A673 (cell line): ENCODE measurements around the gene ALG6. TPM values are rescaled to one million over a fixed set of nuclear protein-coding genes. Genes with fewer than 3 reads are reported as not detected.

ENCODE experiments used
- BruUV-seq: library from RNA; stranded (reverse); fragments of 400-500 nt; replicated peaks from 2 replicates; lab custom pipeline; 2021; lab: Mats Ljungman, UMichigan
- CTCF ChIA-PET: fragments of 300-600 bp; sonication (Branson Sonifier 250); formaldehyde crosslinking; loops from one replicate; lab custom pipeline; 2022; ENCODE audit warnings: antibody characterized with exemption; lab: Charles Lee
- POLR2A ChIA-PET: fragments of 300-600 bp; sonication (Branson Sonifier 250); formaldehyde crosslinking; loops from one replicate; lab custom pipeline; 2022; ENCODE audit warnings: antibody characterized with exemption; ENCODE audit not compliant: low non-redundant PET; lab: Charles Lee
- DNase-seq: peaks from one replicate; pipeline ENCODE4 v3.0.0-alpha.2; 2015; ENCODE audit warnings: low spot score
- H3K27ac ChIP-seq: fragments of 200-600 bp; sonication (generic); 2 replicates; pipeline ENCODE4 v1.5.1; 2016; ENCODE audit warnings: mixed run types, low read depth, mild to moderate bottlenecking, mixed read lengths, antibody characterized with exemption, low read length; ENCODE audit not compliant: poor library complexity, severe bottlenecking
- H3K27me3 ChIP-seq: fragments of 200-600 bp; sonication (generic); replicated peaks from 2 replicates; pipeline ENCODE4 v1.6.1; 2017; ENCODE audit warnings: mixed run types, low read depth, mild to moderate bottlenecking, mixed read lengths, antibody characterized with exemption, low read length; ENCODE audit not compliant: insufficient read depth, poor library complexity
- H3K36me3 ChIP-seq: fragments of 200-600 bp; sonication (generic); 2 replicates; pipeline ENCODE4 v1.6.1; 2016; ENCODE audit warnings: mixed run types, mild to moderate bottlenecking, mixed read lengths, antibody characterized with exemption, low read length; ENCODE audit not compliant: insufficient read depth, poor library complexity, severe bottlenecking
- H3K4me1 ChIP-seq: fragments of 200-600 bp; sonication (generic); 2 replicates; pipeline ENCODE4 v1.6.1; 2017; ENCODE audit warnings: mixed run types, mild to moderate bottlenecking, mixed read lengths, antibody characterized with exemption, low read length; ENCODE audit not compliant: insufficient read depth, poor library complexity, severe bottlenecking
- H3K4me3 ChIP-seq: fragments of 200-600 bp; sonication (generic); 2 replicates; pipeline ENCODE4 v1.5.1; 2016; ENCODE audit warnings: low read depth, mixed run types, mild to moderate bottlenecking, mixed read lengths, low read length; ENCODE audit not compliant: poor library complexity, severe bottlenecking
- H3K9me3 ChIP-seq: fragments of 200-600 bp; sonication (generic); 2 replicates; pipeline ENCODE4 v1.6.1; 2016; ENCODE audit warnings: mixed run types, low read depth, mild to moderate bottlenecking, mixed read lengths, antibody characterized with exemption, low read length; ENCODE audit not compliant: poor library complexity, severe bottlenecking
- CTCF ChIP-seq: fragments of 300-800, 200-600 bp; sonication (generic); conservative IDR thresholded peaks from 2 replicates; pipeline ENCODE4 v1.5.1; 2017; ENCODE audit warnings: low read depth, mild to moderate bottlenecking, antibody characterized with exemption, low read length, moderate library complexity, mixed read lengths
- EZH2 ChIP-seq: fragments of 200-600 bp; sonication (generic); IDR thresholded peaks from 2 replicates; pipeline ENCODE4 v1.6.1; 2017; ENCODE audit warnings: borderline replicate concordance, low read depth, mild to moderate bottlenecking, mixed read lengths, antibody characterized with exemption, low read length; ENCODE audit not compliant: poor library complexity, severe bottlenecking
- intact Hi-C: fragments of 100-400 bp; cut with micrococcal nuclease; formaldehyde crosslinking; loops from one replicate; pipeline ENCODE4 v1.10.0; 2022; ENCODE audit not compliant: unreplicated experiment
- total RNA-seq: library from RNA; stranded (reverse); gene quantifications from 2 replicates; pipeline ENCODE4 v1.2.3, GENCODE V29; 2021

ALG6 gene
- total RNA-seq, 1 experiment from 2014 or later, result 33.0 TPM

- Histone ChIP-seq H3K9me3 (no peaks in the 10 kb centered on the region), H3K4me3 (no peak overlapping the region), H3K4me1 (peaks cover 14% of the 10 kb centered on the region), H3K27me3 (no peaks in the 10 kb centered on the region), H3K27ac (no peak overlapping the region), H3K36me3 (peaks cover 4% of the 10 kb centered on the region)
- ChIA-PET POLR2A (no interaction called here), CTCF (no interaction called here)
- BruUV-seq, result no TSS peak
- TF ChIP-seq EZH2 (no peak), CTCF (no peak)
- intact Hi-C loops, result no loop called here
- no peak for DNase-seq
Observed at GRCh38 chr1:63453232-63453631, 85.8 kb downstream of the ALG6 start.

GRCh38 chr1:63454269-63454668 lies 86.8 kb downstream of the ALG6 start:
- BruUV-seq, result no TSS peak
- intact Hi-C loops, result no loop called here
- Histone ChIP-seq H3K27me3 (no peaks in the 10 kb centered on the region), H3K27ac (no peak overlapping the region), H3K4me1 (peaks cover 14% of the 10 kb centered on the region), H3K4me3 (no peak overlapping the region), H3K9me3 (no peaks in the 10 kb centered on the region), H3K36me3 (peaks cover 4% of the 10 kb centered on the region)
- TF ChIP-seq CTCF (peak; percentile 53), EZH2 (no peak)
- peak; percentile 45 for DNase-seq
- ChIA-PET POLR2A (no interaction called here), CTCF (interaction anchor here (1.0 kb wide), 1 partner anchor 131 kb away, joined by 7 read pairs; no protein-coding TSS in a partner anchor)

GRCh38 chr1:63458750-63459149 lies 91.3 kb downstream of the ALG6 start:
- intact Hi-C loops, result no loop called here
- no peak for DNase-seq
- H3K36me3 ChIP-seq, result peaks cover 17% of the 10 kb centered on the region
- TF ChIP-seq CTCF, result no peak
- no peak for TF ChIP-seq EZH2
- ChIA-PET CTCF (no interaction called here), POLR2A (interaction anchor here (0.6 kb wide), 1 partner anchor 650 kb away, joined by 6 read pairs; no protein-coding TSS in a partner anchor)
- H3K4me1 ChIP-seq, result no peaks in the 10 kb centered on the region
- no peaks in the 10 kb centered on the region for H3K27me3 ChIP-seq
- H3K4me3 ChIP-seq, result no peak overlapping the region
- H3K27ac ChIP-seq, result no peak overlapping the region
- H3K9me3 ChIP-seq, result peaks cover 17% of the 10 kb centered on the region
- BruUV-seq, result no TSS peak
